ENCODE results near the gene AP1G1.

- TF ChIP-seq EZH2 (IDR thresholded peaks at IDR 0.05; ENCODE audit: borderline replicate concordance, low read length) = no peak
- TF ChIP-seq, protein P1, sequence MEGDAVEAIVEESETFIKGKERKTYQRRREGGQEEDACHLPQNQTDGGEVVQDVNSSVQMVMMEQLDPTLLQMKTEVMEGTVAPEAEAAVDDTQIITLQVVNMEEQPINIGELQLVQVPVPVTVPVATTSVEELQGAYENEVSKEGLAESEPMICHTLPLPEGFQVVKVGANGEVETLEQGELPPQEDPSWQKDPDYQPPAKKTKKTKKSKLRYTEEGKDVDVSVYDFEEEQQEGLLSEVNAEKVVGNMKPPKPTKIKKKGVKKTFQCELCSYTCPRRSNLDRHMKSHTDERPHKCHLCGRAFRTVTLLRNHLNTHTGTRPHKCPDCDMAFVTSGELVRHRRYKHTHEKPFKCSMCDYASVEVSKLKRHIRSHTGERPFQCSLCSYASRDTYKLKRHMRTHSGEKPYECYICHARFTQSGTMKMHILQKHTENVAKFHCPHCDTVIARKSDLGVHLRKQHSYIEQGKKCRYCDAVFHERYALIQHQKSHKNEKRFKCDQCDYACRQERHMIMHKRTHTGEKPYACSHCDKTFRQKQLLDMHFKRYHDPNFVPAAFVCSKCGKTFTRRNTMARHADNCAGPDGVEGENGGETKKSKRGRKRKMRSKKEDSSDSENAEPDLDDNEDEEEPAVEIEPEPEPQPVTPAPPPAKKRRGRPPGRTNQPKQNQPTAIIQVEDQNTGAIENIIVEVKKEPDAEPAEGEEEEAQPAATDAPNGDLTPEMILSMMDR (conservative IDR thresholded peaks at IDR 0.05 in 1 of 2, IDR thresholded peaks at IDR 0.05 in 1 of 2; ENCODE audit: extremely low read depth in 1 of 2, insufficient read depth in 1 of 2, low read depth in 1 of 2, low read length in 2 of 2) = no peak
Observed at GRCh38 chr16:71681360-71681759, 127.3 kb downstream of the AP1G1 start.
